Measurements from ENCODE around the gene HS6ST2.
"Not testable (repeated sequence)": the region's sequence is repeated elsewhere in the genome, so short reads cannot be mapped to it uniquely, and the experiment has no call there.

HS6ST2 gene

DNA sequence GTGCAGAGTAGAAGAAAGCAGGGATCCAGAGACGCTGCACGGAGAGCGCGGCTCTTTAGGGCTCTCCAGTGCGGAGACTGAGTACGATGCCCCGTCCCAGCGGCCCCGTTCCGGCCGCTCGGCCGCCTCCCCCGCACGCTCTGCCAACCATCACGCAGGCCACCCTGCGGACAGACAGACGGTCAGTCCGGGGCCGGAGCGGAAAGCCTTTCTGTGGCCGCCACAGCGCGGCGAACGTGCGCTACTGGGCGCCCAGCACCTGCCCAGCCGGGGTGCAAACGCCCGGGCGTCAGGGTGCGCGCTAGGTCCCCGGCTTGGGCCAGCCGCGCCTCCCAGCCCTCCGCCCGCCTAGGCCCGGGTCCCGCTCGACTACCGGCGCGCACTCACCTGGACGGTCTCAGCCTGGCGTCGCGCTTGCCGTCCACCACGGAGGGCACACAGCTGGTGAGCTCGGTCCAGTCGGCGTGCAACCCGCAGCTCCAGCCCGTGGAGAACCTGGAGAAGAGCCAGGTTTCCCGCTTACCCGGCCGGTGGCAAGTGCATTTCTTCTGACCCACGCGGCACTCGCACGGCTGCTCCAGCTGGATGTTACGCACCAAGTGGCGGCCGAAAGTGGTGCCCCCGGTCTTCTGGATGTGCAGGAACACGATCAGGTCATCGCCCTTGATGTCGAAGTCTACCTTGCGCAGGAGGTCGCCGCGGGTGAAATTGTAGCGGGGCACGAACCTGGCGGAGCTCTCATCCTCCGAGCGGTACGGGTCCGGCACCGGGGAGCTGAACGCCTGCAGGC lies 1.8 kb downstream of the HS6ST2 start:
- Mint-ChIP-seq H3K27ac (no peak overlapping the region), H3K4me3 (peak overlapping the region; percentile 65), H3K4me1 (ENCODE audit: low read depth) (peaks cover 6% of the 10 kb centered on the region), H3K9me3 (ENCODE audit: low read depth) (no peaks in the 10 kb centered on the region), H3K27me3 (peaks cover 9% of the 10 kb centered on the region), H3K36me3 (no peaks in the 10 kb centered on the region)

DNA sequence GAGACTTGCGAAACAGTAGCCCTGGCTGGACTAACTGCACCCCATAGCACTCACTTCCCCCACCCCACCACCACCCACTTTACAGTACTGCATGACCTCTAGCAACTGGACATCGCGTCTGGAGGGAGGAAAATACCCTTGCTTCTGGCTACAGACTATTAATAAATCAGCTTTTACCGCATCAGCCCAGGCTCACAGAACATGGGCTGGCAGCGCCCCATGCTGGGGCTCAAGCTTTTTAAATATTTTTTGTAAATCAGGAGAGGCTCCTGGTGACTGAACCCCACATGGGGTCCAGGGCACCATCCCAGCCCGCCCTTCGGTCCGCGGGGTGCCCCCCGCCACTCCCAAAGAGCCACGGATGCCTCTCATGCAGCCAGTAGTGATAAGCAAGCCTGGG lies 2.7 kb downstream of the HS6ST2 start:
- H3K27ac Mint-ChIP-seq = no peak overlapping the region
- H3K36me3 Mint-ChIP-seq = no peaks in the 10 kb centered on the region
- H3K9me3 Mint-ChIP-seq (ENCODE audit: low read depth) = no peaks in the 10 kb centered on the region
- peak overlapping the region; percentile 52 for H3K4me3 Mint-ChIP-seq
- H3K4me1 Mint-ChIP-seq (ENCODE audit: low read depth) = peaks cover 6% of the 10 kb centered on the region
- peaks cover 9% of the 10 kb centered on the region for H3K27me3 Mint-ChIP-seq

DNA sequence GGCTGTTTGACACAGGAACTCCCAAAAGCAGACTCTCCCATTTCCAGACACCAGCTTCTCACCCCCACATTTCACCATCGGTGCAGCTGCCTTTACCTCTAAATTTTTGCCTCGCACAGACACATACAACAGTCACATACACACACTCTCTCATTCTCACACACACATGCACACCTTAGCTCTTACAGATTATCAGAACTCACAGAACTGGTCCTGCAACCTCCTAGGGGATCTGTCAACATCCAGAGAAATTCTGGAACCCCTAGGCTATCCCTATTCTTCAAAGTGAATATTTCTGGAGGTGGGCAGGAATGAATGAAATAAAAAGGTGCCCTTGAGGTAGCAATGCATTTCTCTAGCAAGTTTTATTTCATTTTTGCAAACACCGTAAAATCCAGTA lies 4.1 kb downstream of the HS6ST2 start:
- Mint-ChIP-seq H3K4me1 (ENCODE audit: low read depth) (peaks cover 6% of the 10 kb centered on the region), H3K9me3 (ENCODE audit: low read depth) (no peaks in the 10 kb centered on the region), H3K36me3 (no peaks in the 10 kb centered on the region), H3K4me3 (no peak overlapping the region), H3K27ac (no peak overlapping the region), H3K27me3 (peaks cover 11% of the 10 kb centered on the region)

DNA sequence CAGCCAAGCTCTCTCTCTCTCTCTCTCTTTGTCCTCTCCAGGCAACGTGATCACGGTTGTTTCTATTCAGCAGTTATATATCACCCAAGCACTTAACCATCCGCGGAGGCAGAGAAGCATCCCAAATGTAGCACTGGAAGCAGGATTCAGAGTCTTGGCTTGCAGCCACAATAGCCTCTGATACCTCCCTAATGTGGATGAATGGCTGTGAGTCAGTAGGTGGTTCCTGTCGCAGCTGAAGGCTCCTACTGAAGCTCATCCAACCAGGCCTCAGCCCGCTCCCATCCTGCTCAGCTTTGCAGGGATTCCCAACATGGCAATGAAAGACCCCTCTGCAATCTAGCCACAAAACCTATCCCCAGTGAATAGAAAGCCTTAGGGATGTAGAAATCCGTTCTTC lies 5.1 kb downstream of the HS6ST2 start:
- Mint-ChIP-seq H3K4me3 (no peak overlapping the region), H3K27ac (no peak overlapping the region), H3K4me1 (ENCODE audit: low read depth) (peaks cover 3% of the 10 kb centered on the region), H3K27me3 (peaks cover 4% of the 10 kb centered on the region), H3K36me3 (no peaks in the 10 kb centered on the region), H3K9me3 (ENCODE audit: low read depth) (no peaks in the 10 kb centered on the region)

DNA sequence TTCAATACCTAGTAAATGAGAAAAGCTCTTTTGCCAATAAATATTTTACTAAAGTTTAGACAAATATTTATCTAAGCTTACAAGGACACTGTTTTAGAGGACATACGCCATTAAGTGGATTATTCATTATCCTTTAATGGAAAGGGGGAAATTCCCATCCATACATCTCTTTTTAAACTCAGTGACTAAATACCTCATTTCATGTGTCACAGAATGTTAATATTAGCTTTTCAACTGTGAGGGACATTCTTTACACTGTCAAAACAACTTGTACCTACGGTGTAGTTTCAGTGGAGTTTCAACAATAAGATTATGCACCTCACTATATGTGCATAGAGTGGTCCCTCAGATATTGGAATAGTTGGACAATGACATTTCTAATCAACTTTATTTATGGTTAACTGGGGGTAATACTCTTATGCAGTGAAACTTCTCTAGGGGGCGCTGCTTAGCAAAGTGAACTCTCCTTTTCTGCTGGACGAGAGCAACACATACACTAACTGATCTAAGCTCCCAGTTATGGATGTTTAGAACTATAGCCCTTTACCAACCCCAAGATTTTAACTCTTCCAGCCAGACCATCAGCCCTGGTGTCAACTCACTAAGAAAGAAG lies 9.7 kb downstream of the HS6ST2 start:
- Mint-ChIP-seq H3K4me1 (ENCODE audit: low read depth) (no peaks in the 10 kb centered on the region), H3K27ac (no peak overlapping the region), H3K36me3 (no peaks in the 10 kb centered on the region), H3K9me3 (ENCODE audit: low read depth) (no peaks in the 10 kb centered on the region), H3K4me3 (no peak overlapping the region), H3K27me3 (peaks cover 2% of the 10 kb centered on the region)

DNA sequence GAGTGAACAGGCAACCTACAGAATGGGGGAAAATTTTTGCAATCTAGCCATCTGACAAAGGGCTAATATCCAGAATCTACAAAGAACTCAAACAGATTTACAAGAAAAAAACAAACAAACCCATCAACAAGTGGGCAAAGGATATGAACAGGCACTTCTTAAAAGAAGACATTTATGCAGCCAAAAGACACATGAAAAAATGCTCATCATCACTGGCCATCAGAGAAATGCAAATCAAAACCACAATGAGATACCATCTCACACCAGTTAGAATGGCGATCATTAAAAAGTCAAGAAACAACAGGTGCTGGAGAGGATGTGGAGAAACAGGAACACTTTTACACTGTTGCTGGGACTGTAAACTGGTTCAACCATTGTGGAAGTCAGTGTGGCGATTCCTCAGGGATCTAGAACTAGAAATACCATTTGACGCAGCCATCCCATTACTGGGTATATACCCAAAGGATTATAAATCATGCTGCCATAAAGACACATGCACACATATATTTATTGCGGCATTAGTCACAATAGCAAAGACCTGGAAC lies 13.3 kb downstream of the HS6ST2 start:
- H3K27me3 Mint-ChIP-seq; H3K4me1 Mint-ChIP-seq (ENCODE audit: low read depth); H3K27ac Mint-ChIP-seq; H3K36me3 Mint-ChIP-seq; H3K9me3 Mint-ChIP-seq (ENCODE audit: low read depth); H3K4me3 Mint-ChIP-seq: not testable (repeated sequence)

DNA sequence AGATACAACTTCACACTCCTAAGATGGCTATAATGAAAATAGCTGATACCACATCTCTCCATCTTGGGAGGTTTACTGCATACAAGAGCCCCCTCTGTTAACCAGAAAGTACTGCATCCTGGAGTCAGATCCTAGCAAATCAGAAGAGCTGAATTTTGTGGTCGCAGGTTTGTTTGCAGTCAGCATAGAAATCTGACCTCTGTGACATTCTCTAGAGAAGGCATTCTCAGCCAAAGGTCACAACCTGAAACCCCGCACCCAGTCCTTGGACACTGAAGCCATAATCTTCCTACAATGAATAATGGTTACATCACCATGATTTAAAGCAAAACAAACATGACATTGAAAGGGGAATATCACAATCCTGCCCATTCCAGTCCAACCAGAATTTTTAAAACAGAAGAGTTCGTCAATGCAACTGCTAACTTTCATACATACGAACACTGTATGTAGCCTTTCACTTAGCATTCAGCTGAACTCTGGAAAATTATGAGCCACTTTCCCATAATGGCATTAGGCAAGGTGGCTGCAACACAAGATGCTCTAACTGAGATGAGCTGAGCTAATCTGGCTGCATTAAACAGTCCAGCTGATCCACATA lies 17.6 kb downstream of the HS6ST2 start:
- Mint-ChIP-seq H3K36me3 (no peaks in the 10 kb centered on the region), H3K4me1 (ENCODE audit: low read depth) (no peaks in the 10 kb centered on the region), H3K4me3 (no peak overlapping the region), H3K27me3 (no peaks in the 10 kb centered on the region), H3K27ac (no peak overlapping the region), H3K9me3 (ENCODE audit: low read depth) (no peaks in the 10 kb centered on the region)

DNA sequence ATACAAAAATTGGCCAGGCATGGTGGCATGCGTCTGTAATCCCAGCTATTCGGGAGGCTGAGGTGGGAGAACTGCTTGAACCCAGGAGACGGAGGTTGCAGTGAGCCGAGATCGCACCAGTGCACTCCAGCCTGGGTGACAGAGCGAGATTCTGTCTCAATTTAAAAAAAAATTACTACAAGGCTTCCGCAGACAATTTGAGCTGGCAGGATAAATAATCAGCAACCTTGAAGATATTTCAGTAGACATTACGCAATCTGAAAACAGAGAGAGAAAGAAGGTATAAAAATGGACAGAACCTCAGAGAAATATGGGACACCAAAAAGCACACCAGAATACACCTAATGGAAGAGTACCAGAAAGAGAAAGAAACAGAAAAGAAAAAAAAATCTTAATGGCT lies 25.3 kb downstream of the HS6ST2 start:
- Mint-ChIP-seq H3K36me3 (no peaks in the 10 kb centered on the region), H3K4me3 (no peak overlapping the region), H3K27ac (no peak overlapping the region), H3K27me3 (peaks cover 2% of the 10 kb centered on the region), H3K9me3 (ENCODE audit: low read depth) (no peaks in the 10 kb centered on the region), H3K4me1 (ENCODE audit: low read depth) (no peaks in the 10 kb centered on the region)

DNA sequence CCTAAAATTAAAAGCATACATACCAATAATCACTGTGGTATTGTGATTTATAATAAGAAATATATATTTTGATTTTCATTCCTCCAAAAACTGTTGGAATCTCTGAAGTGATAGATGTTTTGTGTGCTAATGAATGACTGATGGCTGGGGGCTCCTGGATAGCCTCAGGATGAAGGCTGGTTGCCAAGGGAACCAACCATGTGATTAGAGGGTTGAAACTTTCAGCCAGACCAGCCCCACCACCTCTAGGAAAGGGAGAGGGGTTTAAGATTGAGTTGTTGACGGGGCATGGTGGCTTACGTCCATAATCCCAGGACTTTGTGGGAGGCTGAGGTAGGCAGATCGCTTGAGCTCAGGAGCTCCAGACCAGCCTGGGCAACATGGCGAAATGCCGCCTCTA lies 34.0 kb downstream of the HS6ST2 start:
- no peaks in the 10 kb centered on the region for H3K9me3 Mint-ChIP-seq (ENCODE audit: low read depth)

DNA sequence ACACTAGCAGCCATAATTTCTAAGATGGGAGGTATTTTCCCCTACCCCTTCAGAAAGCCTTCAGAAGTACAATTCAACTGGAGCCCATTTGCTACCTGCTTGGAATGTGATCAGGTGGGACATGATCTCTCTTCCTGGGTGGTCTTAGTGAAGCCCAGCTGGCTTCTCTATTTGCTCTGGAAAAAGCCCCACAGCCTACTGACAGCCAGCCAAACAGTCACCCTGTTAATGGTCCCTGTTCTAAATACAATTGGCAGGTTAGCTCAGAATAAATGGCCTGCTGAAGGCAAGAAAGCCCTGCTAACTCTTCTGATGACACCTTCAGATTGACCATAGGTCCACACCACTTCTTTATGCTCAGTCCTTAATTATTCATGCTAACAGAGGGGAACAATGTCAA lies 39.9 kb downstream of the HS6ST2 start:
- Mint-ChIP-seq H3K27me3 (no peaks in the 10 kb centered on the region), H3K4me3 (no peak overlapping the region)

More for the DNA sequence above, 34.0 kb downstream of the HS6ST2 start:
- no peak overlapping the region for H3K27ac Mint-ChIP-seq
- H3K4me1 Mint-ChIP-seq (ENCODE audit: low read depth) = no peaks in the 10 kb centered on the region
- no peaks in the 10 kb centered on the region for H3K27me3 Mint-ChIP-seq
- H3K4me3 Mint-ChIP-seq = no peak overlapping the region
- H3K36me3 Mint-ChIP-seq = no peaks in the 10 kb centered on the region

DNA sequence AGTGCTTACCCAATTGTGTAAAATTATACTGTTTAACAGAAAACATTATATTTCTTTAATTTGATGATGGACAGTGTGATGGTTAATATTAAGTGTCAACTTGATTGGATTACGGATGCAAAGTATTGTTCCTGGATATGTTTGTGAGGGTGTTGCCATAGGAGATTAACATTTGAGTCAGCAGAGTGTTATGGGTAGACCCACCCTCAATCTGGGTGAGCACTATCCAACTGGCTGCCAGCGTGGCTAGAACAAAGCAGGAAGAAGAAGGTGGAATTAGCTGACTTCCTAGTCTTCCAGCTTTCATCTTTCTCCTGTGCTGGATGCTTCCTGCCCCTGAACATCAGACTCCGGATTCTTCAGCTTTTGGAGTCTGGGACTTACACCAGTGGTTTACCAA lies 42.1 kb downstream of the HS6ST2 start:
- Mint-ChIP-seq H3K27me3 (peaks cover 2% of the 10 kb centered on the region), H3K36me3 (no peaks in the 10 kb centered on the region), H3K4me3 (no peak overlapping the region), H3K9me3 (ENCODE audit: low read depth) (no peaks in the 10 kb centered on the region), H3K4me1 (ENCODE audit: low read depth) (no peaks in the 10 kb centered on the region), H3K27ac (no peak overlapping the region)

More for the DNA sequence above, 39.9 kb downstream of the HS6ST2 start:
- H3K27ac Mint-ChIP-seq = no peak overlapping the region
- no peaks in the 10 kb centered on the region for H3K9me3 Mint-ChIP-seq (ENCODE audit: low read depth)
- H3K36me3 Mint-ChIP-seq = no peaks in the 10 kb centered on the region
- H3K4me1 Mint-ChIP-seq (ENCODE audit: low read depth) = no peaks in the 10 kb centered on the region

DNA sequence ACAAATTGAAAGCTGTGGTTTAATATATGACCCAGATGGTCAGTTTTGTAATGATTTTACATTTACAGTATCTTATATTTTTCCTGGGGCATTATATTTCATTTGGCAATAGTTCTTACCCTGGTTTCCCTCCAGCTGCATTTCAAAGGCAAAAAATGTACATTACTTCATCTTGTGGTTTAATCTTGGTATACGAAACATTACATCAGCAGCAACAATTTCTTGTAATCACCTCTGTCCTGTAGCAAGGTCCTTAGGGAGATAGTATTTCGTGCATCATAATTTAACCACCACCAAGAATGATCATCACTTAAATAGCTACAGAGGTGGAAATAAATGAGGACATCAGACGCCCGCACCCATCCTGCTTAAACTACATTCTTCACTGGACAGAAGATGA lies 48.8 kb downstream of the HS6ST2 start:
- H3K4me3 Mint-ChIP-seq = no peak overlapping the region
- H3K9me3 Mint-ChIP-seq (ENCODE audit: low read depth) = no peaks in the 10 kb centered on the region
- H3K4me1 Mint-ChIP-seq (ENCODE audit: low read depth) = no peaks in the 10 kb centered on the region
- H3K27me3 Mint-ChIP-seq = peaks cover 2% of the 10 kb centered on the region
- H3K36me3 Mint-ChIP-seq = no peaks in the 10 kb centered on the region
- H3K27ac Mint-ChIP-seq = no peak overlapping the region

DNA sequence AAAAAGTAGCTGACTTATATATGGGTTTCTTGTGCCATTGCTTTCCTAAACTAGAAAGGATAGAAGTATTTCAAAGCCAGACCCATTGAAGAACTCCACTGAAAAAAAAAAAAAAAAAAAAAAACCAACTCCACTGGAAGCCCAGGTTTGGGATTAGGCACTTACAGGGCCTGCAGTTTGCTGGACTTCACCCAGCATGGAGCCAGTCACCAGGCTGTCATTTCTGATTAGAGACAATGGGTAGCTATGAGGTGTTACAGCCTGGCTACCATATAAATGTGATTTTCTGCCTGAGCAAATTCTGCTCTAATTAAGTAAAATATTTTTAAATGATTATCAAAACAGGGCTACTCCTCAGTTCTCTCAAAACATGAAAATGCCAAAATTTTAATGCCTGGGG lies 49.5 kb downstream of the HS6ST2 start:
- peaks cover 2% of the 10 kb centered on the region for H3K27me3 Mint-ChIP-seq
- no peaks in the 10 kb centered on the region for H3K9me3 Mint-ChIP-seq (ENCODE audit: low read depth)
- no peak overlapping the region for H3K27ac Mint-ChIP-seq
- H3K4me3 Mint-ChIP-seq = no peak overlapping the region
- H3K4me1 Mint-ChIP-seq (ENCODE audit: low read depth) = no peaks in the 10 kb centered on the region
- no peaks in the 10 kb centered on the region for H3K36me3 Mint-ChIP-seq

DNA sequence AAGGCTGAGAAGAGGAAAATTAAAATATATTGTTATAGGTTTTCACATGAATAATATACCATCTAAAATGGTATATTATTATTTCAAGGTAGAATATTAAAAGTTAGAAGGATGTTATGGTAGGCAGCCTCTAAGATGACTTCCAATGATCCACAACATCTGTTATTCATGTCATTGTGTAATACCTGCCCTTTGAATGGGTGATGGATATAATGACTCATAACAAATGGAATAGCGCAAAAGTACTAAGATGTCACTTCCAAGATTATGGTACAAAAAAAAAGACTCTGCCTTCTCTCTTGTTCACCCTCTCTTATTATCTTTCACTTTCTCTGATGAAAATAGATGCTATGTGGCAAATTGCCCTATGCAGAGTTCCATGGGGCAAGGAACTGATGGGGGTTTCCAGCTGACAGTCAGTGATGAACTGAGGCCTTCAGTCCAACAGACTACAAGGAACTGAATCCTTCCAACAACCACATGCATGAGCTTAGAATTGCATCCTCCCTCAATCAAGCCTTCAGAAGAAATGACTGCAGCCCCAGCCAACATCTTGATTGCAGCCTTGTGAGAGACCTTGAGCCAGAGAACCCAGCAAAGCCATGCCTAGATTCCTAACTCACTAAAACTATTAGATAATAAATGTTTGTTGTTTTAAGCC lies 57.7 kb downstream of the HS6ST2 start:
- Mint-ChIP-seq H3K4me3 (no peak overlapping the region), H3K9me3 (ENCODE audit: low read depth) (no peaks in the 10 kb centered on the region), H3K4me1 (ENCODE audit: low read depth) (no peaks in the 10 kb centered on the region), H3K27ac (no peak overlapping the region), H3K27me3 (no peaks in the 10 kb centered on the region), H3K36me3 (no peaks in the 10 kb centered on the region)

DNA sequence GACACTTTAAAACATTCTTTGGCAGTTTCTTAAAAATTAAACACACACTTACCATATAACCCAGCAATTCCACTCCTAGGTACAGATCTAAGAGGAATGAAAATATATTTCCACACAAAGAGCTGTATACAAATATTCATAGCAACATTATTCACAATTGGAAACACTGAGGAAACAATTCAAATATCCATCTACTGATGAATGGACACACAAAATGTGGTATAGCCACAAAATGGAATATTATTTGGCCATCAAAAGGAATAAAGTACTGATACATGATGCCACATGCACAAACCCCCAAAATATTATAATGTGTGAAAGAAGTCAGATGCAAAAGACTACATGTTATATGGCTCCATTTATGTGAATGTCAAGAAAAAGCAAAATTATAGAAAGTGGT lies 70.9 kb downstream of the HS6ST2 start:
- H3K4me1 Mint-ChIP-seq (ENCODE audit: low read depth) = no peaks in the 10 kb centered on the region
- H3K9me3 Mint-ChIP-seq (ENCODE audit: low read depth) = peaks cover 6% of the 10 kb centered on the region
- no peaks in the 10 kb centered on the region for H3K36me3 Mint-ChIP-seq
- no peak overlapping the region for H3K4me3 Mint-ChIP-seq
- peaks cover 6% of the 10 kb centered on the region for H3K27me3 Mint-ChIP-seq
- no peak overlapping the region for H3K27ac Mint-ChIP-seq
